ENCODE results near the gene CDK5RAP3.

Gene CDK5RAP3

GRCh38 chr17:47948706-47949196 lies 22.2 kb upstream of the CDK5RAP3 start:
- no peak for DNase-seq (ENCODE audit: low read depth in 2 of 2, low spot score in 1 of 2)

- DNase-seq (ENCODE audit: low read depth in 2 of 2, low spot score in 1 of 2) = peak; percentile 58 to 59
These were observed 21.6 kb upstream of the CDK5RAP3 start for GRCh38 chr17:47949197-47949759.

GRCh38 chr17:47949946-47950345 lies 21.0 kb upstream of the CDK5RAP3 start:
- no peak for DNase-seq (ENCODE audit: low read depth in 2 of 2, low spot score in 1 of 2)

DNA sequence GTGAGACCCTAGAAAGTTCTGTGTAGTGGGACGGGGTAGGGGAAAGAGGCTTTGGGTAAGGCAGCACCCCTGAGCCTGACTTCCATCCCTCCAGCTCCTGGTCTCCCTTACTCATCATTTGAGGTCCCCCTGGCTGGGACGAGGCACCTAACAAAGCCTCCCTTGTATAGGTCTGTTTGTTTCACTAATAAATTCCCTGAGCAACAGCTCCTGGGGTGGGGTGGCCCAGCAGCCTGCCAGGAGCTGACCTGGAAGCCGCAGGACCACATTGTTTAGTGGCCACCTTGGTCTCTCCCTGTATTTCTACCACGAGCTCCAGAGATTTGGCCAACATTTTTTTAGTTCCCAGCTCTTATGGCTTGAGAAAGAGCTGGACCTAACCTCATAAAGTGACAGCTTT lies 20.5 kb upstream of the CDK5RAP3 start:
- no peak for DNase-seq (ENCODE audit: low read depth in 2 of 2, low spot score in 1 of 2)

- DNase-seq (ENCODE audit: low read depth in 2 of 2, low spot score in 1 of 2) = no peak
These were observed 18.5 kb upstream of the CDK5RAP3 start for GRCh38 chr17:47952171-47953021.

DNA sequence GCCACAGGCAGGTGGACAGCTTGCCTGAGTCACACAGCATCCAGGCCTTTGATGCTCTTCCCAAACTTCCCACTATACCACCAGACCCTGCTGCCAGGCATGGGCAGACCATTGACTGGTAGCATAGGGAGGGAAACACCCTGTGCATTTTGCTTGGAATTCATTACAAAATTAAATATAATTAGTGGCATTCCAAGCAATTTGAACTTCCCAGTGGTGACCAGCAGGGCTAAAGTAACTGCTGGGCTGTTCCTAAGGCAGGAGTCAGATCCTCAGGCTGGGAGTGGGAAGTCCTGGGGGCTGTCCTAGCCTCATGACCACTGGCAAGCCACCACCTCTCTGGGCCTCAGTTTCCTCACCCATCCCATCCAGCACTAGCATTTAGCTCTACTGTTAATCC lies 17.0 kb upstream of the CDK5RAP3 start:
- DNase-seq (ENCODE audit: low read depth in 2 of 2, low spot score in 1 of 2) = no peak

GRCh38 chr17:47955497-47956461 lies 15.1 kb upstream of the CDK5RAP3 start:
- DNase-seq (ENCODE audit: low read depth in 2 of 2, low spot score in 1 of 2) = no peak

GRCh38 chr17:47956791-47957590 lies 13.9 kb upstream of the CDK5RAP3 start:
- no peak for DNase-seq (ENCODE audit: low read depth in 2 of 2, low spot score in 1 of 2)

GRCh38 chr17:47957591-47958490 lies 13.1 kb upstream of the CDK5RAP3 start, which contains the start of gene PRR15L:
TSS of gene PRR15L (minus strand) at chr17:47957883. CDS start at chr17:47953234, 4,649 bp downstream.
- no peak for DNase-seq (ENCODE audit: low read depth in 2 of 2, low spot score in 1 of 2)

GRCh38 chr17:47959825-47960655 lies 10.9 kb upstream of the CDK5RAP3 start:
- DNase-seq (ENCODE audit: low read depth in 2 of 2, low spot score in 1 of 2) = no peak

DNA sequence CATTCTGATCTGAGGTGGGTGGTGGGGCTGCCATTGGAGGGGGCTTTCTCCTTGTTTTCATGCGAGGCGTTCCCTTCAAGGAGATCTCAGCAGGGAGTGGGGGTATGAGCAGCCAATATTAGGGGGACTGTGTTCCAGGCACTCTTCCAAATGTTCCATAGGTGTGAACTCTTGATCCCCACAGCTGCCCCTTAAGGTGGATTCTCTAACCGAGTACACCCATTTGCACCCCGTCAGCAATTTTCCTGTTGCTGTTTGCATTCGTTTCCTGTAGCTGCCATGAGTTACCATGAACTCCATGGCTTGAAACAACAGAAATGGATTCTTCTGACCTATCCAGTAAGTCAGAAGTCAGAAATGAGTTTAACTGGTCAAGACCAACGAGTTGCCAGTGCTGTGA lies 9.5 kb upstream of the CDK5RAP3 start:
- DNase-seq (ENCODE audit: low read depth in 2 of 2, low spot score in 1 of 2) = no peak

DNA sequence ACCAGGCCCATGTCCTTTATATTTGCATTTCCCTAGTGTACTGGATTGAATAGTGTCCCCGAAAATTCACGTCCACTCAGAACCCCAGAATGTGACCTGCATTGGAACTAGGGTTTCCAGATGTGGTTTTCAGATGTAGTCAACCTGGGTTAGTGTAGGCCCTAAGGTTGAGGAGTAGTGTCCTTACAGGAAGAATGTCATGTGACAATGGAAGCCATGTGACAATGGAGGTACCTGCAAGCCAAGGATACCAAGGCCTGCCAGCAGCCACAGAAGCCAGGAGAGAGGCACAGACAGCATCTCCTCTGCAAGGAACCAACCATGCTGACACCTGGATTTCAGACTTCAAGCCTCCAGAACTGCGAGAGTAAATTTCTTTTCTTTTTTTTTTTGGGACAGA lies 8.0 kb upstream of the CDK5RAP3 start:
- DNase-seq (ENCODE audit: low read depth in 2 of 2, low spot score in 1 of 2) = no peak

DNA sequence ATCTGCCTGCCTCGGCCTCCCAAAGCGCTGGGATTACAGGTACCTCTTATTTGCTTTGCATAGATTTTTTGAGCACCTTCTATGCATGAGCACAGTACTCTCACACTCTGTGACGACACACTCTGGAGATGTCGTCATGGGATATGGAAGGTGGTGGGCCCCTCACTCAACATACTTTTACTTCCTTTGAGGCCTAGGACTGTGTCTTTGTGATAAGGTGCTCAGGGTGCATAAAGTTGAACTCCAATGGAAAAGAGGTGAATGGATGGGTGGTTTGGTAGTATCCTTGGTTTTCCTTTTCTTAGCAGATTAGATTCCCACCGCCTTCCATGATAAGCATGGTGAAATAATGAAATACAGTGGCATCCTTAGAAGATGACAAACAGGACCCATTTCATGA lies 6.1 kb upstream of the CDK5RAP3 start:
- no peak for DNase-seq (ENCODE audit: low read depth in 2 of 2, low spot score in 1 of 2)

DNA sequence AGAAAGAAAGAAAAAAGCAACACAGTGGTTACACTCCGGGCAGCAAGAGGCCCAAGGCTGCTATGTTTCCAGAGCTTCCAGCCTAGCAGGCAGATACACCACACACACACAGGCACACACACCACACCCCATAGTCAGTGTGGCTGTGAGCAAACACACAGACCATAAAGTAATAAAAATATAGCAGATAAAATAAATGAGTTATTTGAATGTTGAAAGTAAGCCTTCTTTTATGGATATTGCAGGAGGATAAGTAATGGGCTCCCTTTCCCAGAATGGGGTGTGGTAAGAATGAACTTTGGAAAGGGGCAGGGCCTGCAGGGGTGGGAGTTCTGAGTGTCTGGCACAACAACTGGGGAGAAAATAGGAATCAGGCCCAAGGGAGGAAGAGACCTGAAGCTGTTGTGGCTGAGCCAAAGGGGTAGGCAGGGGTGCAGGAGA lies 4.8 kb upstream of the CDK5RAP3 start:
- DNase-seq (ENCODE audit: low read depth in 2 of 2, low spot score in 1 of 2) = no peak

GRCh38 chr17:47967607-47968252 lies 3.2 kb upstream of the CDK5RAP3 start:
- no peak for DNase-seq (ENCODE audit: low read depth in 2 of 2, low spot score in 1 of 2)

GRCh38 chr17:47968836-47969235 lies 2.1 kb upstream of the CDK5RAP3 start:
- DNase-seq (ENCODE audit: low read depth in 2 of 2, low spot score in 1 of 2) = no peak

- DNase-seq (ENCODE audit: low read depth in 2 of 2, low spot score in 1 of 2) = no peak
These were observed 786 bp upstream of the CDK5RAP3 start for GRCh38 chr17:47969930-47970724.
